Glomerular visceral epithelial cell (primary cell): Measurements from ENCODE around the gene HOXB4.
"Not testable (repeated sequence)": the region's sequence is repeated elsewhere in the genome, so short reads cannot be mapped to it uniquely, and the experiment has no call there.

Experiments used
- DNase-seq: peaks from one replicate; pipeline ENCODE4 v3.0.0-alpha.2; 2016; ENCODE audit errors: extremely low spot score

Gene HOXB4

DNA sequence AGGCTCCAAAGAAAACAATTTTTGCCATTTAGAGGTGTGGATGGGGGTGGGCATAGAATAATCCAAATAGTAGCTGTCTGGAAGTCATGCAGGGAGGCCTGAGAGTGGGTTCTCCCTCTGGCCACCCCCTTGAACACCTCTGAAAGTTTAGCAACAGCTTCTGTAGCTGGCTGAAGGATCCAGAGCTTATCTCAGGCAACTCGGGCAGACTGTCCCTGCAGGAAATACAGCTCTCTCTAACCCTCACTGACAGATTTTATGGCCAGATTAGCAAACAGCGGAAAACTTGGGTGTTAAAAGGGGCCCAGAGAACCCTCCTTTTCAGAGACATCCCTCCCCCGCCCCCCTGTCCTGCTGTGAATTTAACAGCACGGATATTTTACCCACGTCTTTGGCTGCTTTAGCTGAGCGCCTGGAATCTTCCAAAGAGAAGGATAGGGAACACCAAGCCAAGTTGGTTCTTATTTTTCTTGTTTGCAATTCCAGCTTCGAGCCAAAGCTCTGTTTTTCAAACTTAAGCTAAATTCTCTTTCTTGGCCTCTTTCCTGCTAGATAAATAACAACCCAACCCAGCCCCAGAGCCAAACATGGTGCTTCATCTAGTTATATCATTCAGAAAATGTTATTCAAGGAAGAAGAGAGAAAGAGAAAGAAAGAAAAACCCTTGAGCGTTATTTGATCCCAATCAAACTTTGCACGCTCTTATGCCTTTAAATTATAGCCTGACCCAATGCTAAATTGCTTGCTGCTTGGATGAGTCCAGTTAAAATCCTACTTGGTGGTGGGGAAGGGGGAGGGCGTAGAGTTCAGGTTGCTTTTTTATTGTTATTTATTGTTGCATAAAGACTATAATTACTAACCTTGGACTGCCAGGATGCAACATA, 31.0 kb downstream of the HOXB4 start:
- peak; percentile 26 for DNase-seq

DNA sequence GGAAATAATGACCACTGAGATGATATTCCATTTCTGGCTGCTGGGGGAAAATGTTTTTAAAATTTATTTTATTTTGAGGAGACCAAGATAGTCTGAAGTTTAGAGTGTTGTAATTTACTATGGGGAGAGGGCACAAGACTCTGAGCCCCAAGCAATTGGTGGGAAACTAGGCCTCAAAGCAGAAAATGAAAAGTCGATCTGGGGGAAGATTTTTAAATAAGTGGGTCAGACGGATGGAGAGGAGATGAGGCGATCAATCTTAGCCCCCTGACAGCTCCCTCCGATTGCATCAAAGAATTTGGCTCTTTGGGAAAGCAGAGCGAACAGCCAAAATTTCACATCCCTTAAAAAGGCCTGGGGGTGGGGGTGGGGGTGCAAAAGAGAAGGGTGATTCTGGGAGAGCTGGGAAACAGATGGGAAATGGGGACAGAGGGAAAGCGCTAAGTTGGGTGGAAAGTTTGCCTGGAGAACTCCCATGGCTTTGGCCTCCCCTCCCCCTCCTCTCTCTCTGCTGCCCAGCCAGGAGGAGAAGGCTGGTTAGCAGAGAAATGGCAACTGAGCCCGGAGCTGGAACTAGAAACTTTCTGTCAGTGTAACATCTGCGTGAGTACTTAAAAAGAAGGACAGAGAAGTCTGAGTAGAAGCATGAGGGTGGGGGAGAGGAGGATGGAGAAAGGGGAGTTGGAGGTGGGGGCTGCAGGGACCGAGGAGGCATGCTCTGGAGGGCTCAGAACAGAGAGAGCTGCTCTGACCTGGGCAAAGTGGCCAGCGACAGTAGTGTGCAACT, 31.8 kb downstream of the HOXB4 start:
- DNase-seq = no peak

DNA sequence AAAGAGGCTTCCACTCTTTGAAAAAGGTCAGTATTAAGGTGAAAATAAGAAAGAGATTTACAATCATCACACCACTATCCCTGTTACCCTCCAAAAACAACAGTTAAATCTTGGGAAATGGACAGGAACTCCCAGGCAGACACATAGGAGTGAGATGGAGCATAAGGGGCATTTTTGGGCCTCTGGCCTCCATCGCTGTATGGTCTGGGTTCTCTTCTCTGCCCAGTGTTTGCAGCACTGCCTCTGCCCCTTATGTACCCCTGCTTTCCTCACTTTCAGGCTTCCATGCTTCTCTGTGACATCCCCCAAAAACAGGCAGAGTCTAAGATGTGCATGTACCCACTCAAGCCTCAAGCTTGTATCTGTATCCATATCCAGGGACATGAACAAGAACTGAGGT, 32.6 kb downstream of the HOXB4 start:
- no peak for DNase-seq

DNA sequence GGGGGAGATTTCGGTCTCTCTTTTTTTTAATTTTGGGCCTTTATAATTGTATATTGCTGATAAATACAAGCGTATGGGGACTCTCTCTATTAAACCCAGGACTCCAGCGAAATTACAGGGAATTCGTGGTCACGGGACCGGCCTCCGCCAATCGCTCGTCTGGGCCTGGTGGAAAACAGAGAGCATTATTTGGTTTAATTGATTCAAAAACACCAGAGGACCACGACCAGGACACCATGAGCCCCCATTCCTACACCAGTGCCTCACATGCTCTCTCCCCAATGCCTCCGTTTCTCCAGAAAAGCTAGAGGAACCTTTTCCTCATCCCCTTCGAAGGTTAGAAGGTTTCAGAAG, 33.2 kb downstream of the HOXB4 start, which contains the start of gene HOXB2:
TSS of gene HOXB2 (minus strand) at position 88 of the 354 bp plus-strand sequence. CDS start 198 bp downstream, outside the sequence.
- peak; percentile 54 for DNase-seq

DNA sequence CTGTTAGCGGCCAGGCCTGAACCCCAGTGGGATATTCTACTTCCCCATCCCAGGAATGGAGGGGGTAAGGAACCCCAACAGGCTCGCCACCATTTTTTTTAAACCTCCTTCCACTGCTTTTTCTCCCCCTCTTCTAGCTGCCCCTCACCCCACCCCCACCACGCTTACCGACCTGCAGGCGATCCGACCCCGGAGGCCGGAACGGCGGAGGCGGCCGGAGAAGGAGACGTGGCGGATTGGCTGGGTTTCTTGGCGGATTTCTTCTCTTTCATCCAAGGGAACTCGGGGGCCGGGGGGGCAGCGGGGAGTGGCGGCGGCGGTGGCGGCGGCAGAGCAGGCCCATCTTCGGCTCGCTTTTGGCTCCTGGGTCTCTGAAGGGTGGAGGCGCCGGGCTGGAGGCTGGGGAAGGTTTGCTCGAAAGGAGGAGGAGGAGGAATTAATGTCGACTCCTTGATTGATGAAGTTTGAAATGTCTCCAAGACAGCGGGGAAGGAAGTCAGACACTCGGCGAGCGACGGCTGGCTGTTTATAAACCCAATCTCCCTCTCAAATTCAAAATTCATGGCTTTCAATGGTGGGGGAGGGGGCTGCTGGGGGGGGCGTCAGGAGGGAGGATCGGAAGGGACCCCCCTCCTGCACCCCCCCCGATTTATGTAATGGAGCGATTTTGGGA, 33.7 kb downstream of the HOXB4 start:
- peak; percentile 79 for DNase-seq

DNA sequence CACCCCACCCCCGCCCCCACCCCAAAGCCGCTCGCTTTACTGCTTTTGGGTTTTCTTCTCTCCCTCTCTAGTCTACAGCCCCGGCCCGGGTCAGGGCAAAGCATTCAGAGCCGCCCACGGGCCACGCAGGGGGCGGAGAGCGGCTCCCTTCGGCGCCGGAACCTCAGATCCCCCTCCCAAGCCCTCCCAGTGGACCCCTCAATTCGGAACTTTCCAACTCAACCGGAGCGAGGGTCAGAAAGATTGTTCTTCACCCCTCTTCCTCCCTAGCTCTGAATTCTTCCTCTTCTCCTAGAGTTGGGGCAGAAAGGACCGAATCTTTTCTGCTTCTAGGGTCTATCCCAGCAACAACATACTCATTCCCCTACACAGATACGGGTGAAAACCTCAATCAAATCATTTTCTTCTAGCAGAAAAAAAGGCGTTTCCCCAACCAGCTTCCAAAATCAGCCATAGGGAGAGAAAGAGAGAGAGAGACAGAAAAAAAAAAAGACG, 34.2 kb downstream of the HOXB4 start:
- no peak for DNase-seq

DNA sequence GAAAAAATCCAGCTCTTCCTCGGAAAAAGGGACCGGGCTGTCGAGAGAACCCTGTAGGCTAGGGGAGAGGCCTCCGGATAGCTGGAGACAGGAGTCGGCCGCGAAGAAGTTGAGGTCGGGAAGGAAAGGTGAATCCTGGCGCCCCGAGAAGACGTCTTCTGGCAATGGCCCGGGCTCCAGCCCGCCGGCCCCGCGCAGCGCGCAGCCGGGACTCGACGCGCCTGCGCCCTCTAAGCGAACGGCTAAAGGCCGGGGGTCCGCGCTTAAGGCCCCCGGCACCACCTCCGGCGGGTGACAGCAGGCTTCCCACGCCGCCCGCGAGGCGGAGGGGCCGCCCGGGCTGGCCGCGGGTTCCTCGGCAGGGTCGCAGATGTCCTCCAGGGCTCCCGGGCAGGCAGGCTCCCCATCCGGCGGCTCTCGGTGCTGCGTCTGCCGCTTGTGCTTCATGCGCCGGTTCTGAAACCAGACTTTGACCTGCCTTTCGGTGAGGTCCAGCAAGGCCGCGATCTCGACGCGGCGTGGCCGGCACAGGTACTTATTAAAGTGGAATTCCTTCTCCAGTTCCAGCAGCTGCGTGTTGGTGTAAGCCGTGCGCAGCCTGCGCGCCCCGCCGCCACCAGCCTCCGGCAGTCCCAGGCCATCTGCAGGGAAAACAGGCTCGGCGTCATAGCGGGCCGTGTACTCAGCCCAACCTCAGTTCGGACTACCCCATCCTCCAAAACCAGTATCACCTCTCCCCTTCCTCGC, 34.9 kb downstream of the HOXB4 start:
- DNase-seq = peak; percentile 64

DNA sequence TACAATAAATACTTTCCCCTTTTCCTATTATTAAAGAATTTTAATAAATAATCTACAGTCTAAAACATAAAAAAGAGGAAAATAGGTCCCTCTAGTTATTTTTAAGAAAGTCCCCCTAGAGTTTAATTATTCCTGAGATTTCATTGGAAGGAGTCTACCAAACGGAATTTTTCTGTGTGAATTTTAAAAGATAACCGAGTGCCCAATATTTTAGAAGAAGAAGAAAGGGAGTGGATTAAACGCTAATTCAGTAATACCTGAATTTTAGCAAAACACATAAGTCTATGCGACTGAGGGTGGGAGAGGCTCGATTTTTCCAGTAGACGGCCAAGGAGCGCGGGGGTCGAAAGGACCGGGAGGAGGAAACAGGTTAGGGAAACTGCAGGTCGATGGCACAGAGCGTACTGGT, 35.4 kb downstream of the HOXB4 start:
- DNase-seq = no peak

DNA sequence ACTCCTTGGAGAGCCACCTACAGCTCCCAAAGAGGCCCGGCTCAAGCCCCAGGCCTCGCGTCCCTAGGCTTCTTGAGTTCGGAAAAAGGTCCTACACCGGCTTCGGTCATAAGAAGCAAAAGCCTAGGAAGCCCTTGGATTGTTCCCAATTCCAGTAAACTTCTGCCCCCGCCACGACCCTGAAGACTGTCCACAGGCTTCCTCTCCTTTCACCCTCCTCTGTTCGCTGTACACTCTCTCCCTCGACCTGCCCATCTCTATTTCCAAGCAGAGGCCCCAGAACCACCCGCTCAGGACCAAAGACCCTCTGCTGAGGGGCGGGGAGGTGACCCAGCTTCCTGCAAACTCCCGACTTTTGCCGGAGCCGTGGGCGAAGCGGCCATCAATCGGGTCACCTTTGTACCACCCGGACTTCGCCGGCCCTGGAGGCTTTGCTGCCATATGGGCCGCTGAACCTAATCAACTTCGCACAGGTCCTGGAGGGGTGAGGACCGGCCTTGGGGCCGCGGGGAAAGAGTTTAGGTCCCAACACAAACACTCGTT, 36.0 kb downstream of the HOXB4 start:
- DNase-seq = no peak

DNA sequence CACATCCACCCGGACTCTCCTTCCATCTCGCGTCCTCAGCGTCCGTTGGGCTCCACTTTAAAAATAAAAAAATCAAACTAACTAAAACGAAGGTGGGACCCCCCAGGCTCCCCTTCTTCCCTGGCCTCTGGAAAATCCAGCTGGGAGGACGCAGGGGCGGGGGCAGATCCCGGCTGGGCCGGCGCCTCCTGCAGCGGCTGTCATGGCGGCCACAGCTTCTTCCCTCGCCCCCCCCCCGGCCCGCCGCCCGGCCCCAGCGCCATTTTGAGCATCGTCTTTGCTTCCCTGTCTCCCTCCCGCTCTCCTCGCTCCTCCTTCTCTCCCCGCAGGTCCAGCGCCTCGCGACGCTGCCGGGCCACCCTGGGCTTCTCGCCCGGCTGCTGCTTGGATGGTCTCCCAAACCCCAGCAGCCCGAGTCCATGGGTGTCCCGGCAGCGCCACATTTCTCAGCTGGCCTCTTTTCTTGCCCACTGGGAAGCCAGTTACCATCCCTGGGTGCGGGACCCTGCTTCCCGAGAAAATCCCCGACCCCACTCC, 36.5 kb downstream of the HOXB4 start:
- peak; percentile 86 for DNase-seq

DNA sequence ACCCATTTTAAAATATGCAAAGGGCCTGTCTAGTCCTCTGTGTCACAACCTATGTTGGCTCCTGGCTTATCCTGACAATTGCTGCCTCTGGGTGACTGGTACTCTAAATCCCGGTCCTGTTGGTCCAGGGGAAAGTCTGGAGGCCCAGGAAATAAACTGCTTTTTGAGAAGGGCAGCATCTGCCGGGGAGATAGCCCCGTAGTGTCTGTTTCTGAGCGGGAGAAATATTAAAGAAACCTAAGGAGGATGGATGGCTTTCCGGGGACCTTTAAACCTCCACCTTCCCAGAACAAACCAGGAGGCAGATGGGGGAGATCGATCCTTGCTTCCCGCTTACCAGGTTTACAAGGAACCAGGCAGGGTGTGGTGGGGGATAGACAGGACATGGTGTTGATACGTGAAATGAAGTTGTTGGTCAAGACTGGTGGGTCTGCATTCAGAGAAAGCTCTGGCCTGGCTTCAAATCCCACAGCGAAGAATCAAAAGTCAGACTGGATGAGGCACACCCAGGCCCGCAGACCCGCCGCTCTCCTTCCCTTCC, 37.0 kb downstream of the HOXB4 start:
- DNase-seq = no peak

DNA sequence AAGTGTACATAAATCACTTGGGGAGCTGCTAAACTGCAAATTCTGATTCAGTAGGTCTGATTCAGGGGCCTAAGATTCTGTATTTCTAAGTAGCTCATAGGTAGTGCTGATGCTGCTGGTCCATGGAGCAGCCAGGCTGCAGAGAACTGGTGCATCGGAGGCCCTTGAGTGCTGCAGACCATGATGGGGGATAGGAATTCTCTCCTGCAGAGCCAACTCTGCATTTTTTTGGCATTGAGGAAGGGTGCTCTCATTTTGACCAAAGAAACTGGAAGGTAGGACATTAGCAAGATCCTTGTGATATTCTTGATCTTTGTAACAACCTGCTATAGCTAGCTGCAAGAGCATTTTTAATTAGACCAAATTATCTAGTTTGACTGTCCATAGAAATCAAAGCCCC, 37.9 kb downstream of the HOXB4 start:
- peak; percentile 60 for DNase-seq

DNA sequence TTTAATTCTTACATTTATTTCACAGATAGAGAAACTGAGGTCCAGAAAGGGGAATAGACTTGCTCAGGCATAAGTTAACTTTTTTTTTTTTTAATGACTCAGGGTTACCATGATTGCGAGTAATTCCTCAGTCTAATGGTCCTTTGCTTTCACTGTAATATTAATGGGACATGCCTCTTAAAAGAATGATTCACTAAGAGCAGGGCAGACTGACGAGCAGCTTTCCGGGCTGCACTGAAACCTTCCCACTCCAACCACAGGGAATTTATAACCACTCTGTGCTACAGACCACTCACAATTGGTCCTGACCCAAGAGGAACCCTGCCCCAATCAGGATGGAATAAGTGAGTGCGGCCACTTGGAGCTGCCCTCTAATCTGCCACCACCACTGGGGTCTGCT, 39.0 kb downstream of the HOXB4 start:
- DNase-seq = peak; percentile 90

DNA sequence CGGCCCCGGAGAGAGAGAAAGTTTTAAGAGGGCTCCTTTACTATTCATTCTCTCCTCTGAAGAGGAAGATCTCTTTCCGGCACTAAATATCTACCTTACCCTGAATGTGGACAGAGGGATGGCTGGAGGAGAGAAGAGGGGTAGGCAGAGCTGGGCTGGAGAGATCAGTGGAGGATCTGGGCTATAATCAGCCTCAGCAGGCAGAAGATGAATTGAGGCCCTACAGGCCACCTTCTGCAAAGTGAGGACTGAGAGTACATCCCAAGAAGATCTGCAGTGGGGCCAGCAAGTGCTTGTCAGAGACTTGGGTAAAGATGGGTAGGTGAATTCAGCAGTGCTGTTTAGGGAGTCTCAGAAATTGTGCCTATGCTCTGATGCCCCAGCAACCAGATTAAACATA, 40.8 kb downstream of the HOXB4 start:
- no peak for DNase-seq

DNA sequence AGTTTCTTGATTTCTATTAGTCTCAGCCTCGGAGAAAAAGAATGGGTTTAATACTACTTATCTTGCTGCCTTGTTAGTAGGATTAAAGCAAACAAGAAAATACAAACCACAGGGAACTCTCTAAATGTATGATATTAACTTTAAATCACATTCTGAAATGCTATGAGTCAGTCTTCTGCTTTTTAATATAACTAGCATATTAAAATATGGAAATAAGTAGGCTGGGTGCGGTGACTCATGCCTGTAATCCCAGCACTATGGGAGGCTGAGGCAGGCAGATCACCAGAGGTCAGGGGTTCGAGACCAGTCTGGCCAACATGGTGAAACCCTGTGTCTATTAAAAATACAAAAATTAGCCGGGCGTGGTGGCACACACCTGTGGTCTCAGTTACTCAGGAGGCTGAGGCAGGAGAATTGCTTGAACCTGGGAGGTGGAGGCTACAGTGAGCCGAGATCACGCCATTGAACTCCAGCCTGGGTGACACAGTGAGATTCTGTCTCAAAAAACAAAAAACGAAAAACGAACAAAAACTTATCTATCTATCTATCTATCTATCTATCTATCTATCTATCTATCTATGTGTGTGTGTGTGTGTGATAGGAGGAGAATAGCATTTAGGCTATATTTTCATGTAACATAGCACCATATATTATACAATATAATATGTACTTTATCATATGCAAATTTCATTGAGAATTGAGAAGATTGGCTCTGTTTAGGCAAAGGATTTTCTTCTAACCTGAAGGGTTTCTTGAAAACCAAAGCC, 42.2 kb downstream of the HOXB4 start:
- DNase-seq = not testable (repeated sequence)

DNA sequence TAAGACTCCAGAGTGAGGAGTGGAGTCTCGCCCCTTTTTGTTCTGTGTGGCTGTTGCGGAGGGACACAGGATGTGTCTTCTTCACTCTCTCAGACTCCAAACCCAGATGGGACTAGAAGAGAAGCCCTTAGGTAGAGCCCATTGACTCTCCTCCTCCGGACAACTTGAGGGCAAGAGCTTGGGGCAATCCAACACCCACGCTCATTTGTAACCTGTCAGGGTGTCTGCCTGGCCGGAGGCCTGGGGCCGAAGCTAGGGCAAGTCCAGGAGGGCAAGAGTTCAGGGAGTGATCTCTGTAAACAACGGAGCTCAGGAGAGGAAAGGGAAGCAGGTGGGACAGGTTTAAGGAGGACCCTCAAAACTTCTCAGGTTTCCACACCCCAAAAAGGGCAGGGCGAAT, 45.9 kb downstream of the HOXB4 start:
- DNase-seq = no peak

DNA sequence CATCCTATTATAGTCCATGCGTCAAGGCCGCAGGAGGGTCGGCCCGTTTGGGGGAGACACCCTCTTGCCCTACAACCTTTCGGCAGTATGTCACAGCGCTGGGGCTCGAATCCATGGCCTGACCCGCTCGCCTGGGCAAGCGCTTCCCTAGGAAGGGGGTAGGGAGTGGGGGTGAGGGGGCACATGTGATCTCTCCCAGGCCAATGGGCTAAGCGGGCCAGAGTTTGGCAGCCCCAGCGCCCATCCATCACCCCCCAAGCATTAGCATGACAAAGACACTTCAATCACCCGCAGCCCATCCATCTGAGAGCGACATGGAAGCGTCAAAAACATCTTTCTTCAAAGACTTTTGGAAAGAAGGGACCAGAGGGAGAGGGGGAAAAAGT, 47.3 kb downstream of the HOXB4 start, which contains the start of gene HOXB1:
TSS of gene HOXB1 (minus strand) at position 125 of the 386 bp plus-strand sequence. CDS start at position 18, 107 bp downstream.
- no peak for DNase-seq

DNA sequence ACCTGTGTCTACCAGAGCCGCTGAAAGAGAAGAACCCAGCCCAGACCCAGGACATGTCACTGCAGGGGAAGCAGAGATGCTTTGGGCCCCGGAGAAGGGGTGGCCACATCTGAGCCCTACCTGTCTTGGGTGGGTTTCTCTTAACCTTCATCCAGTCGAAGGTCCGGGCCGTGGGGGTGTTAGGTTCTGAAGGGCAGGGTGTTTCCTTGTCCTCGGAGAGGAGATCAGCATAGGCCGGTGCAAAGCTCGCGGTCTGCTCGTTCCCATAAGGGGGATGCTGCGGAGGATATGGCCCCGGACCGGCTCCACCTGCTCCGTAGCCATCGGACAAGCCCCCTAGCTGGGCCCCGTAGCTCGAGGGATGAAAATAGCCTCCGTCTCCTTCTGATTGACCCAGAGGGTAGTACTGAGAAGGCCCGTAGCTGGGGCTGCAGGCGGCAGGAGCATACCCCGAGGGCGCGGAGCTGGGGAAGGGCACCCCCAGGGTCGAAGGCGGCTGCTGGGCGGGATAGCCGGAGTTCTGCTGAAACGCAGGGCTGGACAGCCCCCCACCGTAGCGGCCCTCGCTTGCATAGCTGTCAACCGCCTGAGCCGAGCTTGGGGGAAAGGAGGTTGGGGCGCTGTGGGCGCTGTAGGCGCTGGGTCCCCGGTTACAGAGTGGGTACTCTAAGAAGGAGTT, 47.8 kb downstream of the HOXB4 start:
- no peak for DNase-seq

DNA sequence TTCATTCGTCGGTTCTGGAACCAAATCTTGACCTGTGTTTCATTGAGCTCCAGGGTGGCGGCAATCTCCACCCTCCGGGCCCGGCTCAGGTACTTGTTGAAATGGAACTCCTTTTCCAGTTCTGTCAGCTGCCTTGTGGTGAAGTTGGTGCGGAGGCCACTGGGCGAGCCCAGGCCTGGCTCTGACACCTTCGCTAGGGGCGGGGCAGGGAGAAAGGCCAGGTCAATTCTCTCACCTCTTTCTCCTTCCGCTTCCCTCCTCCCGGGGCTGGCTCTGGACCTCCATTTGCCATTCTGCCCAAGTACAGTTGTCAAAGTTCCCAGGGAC, 48.5 kb downstream of the HOXB4 start:
- DNase-seq = no peak
